ENCODE data around the gene SLIT3. TPM values are rescaled to one million over a fixed set of nuclear protein-coding genes. Genes with fewer than 3 reads are reported as not detected.

SLIT3 gene
- total RNA-seq, 3 donors from 2014 or later (not counting 1 experiment from before 2014, with no cell fraction given), result 0.34 to 0.80 TPM; not detected in 1

DNA sequence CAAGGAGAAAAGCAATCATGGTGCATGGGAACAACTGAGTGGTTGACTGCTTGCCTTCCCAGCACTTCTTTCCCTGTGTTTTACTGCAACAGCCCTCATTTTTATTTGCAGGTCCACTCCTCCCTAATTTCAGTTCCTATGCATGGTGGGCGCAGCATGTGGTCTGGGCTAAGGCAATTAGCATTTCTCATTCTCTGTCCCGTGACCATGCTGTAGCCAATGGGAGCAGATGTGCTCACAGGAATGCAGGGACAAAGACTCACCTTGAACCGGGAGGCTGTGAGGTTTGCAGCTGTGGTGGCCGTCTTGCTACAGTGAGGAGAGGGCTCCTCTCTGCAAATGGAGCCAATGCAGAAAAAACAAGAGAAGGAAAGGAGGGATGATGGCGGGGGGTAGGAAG is 315.5 kb downstream of the SLIT3 start:
- H3K9me3 Mint-ChIP-seq, result no peaks in the 10 kb centered on the region
- intact Hi-C loops (cut with micrococcal nuclease), result no loop called here
- Histone ChIP-seq H3K4me1 (ENCODE audit: control insufficient read depth, insufficient read depth, low read length) (no peaks in the 10 kb centered on the region), H3K27ac (ENCODE audit: low read length) (no peak overlapping the region), H3K36me3 (ENCODE audit: control insufficient read depth, insufficient read depth, low read length) (no peaks in the 10 kb centered on the region), H3K9me3 (ENCODE audit: control insufficient read depth, insufficient read depth, low read length) (no peaks in the 10 kb centered on the region), H3K27me3 (ENCODE audit: control insufficient read depth, insufficient read depth, low read length) (no peaks in the 10 kb centered on the region), H3K4me3 (ENCODE audit: low read length) (no peak overlapping the region)
- H3K4me1 Mint-ChIP-seq, result peaks cover 0 to 4% of the 10 kb centered on the region in 2 donors
- ATAC-seq (no peak), DNase-seq (no peak)
- H3K27me3 Mint-ChIP-seq (ENCODE audit: low read depth in 2 of 2), result peaks cover 6 to 19% of the 10 kb centered on the region in 2 donors
- no peaks in the 10 kb centered on the region for H3K36me3 Mint-ChIP-seq
- no peak overlapping the region for H3K4me3 Mint-ChIP-seq
- WGBS (ENCODE audit: insufficient coverage), result 87% methylated on average over 5 of the region's 5 CpGs
- TF ChIP-seq, protein P1, sequence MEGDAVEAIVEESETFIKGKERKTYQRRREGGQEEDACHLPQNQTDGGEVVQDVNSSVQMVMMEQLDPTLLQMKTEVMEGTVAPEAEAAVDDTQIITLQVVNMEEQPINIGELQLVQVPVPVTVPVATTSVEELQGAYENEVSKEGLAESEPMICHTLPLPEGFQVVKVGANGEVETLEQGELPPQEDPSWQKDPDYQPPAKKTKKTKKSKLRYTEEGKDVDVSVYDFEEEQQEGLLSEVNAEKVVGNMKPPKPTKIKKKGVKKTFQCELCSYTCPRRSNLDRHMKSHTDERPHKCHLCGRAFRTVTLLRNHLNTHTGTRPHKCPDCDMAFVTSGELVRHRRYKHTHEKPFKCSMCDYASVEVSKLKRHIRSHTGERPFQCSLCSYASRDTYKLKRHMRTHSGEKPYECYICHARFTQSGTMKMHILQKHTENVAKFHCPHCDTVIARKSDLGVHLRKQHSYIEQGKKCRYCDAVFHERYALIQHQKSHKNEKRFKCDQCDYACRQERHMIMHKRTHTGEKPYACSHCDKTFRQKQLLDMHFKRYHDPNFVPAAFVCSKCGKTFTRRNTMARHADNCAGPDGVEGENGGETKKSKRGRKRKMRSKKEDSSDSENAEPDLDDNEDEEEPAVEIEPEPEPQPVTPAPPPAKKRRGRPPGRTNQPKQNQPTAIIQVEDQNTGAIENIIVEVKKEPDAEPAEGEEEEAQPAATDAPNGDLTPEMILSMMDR (IDR thresholded peaks at IDR 0.05), result no peak
- H3K27ac Mint-ChIP-seq, result no peak overlapping the region

DNA sequence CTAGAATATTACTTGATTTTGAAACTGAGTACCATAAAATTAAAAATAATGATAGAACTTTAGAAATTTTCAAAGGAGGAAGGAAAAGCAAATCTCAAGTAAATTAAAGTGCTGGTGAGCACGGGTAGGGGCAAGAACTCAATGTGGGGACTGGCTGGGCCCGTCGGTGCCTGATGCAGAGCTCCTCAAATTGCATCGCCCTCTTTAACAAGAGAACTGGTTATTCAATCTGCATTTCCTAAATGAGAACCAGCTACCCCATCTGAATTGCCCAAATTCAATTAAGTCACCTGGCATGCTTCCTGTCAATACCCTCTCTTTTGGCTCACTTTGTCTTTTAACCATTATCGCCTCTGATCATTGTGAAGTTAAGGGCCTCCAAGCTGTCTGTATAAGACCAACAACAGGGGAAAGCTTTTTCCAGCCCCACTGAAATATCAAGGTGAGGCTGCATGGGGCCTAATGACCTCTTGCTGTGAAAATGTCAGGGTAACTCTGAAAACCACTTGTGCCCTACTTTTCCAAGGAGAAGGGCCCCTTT is 316.7 kb downstream of the SLIT3 start:
- no peaks in the 10 kb centered on the region for H3K27me3 ChIP-seq (ENCODE audit: control insufficient read depth, insufficient read depth, low read length)

DNA sequence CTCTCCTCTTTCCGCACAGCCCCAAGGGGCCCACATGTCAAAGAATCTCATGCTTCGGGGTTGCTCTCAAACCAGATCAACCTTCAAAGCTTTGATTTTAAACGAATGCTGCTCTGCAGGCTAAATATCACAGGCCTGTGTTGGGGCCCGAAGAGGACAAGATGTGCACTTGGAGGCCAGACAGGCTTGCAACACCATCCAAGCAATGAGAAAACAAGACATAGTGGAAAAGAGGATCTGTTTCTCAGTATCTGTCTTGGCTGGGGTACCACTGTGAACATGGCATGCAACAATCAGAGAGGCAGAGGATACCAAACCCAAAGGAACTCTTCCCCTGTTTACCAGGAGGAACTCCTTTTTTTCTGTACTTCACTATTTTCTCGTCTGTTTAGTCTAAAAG is 321.8 kb downstream of the SLIT3 start:
- TF ChIP-seq, protein P1 (IDR thresholded peaks at IDR 0.05), result no peak
- DNase-seq (no peak), ATAC-seq (no peak)
- WGBS (ENCODE audit: insufficient coverage), result 88% methylated on average over 4 of the region's 5 CpGs
- Mint-ChIP-seq H3K27ac (no peak overlapping the region), H3K27me3 (ENCODE audit: low read depth in 2 of 2) (peaks cover 9 to 19% of the 10 kb centered on the region in 2 donors), H3K4me1 (no peaks in the 10 kb centered on the region), H3K36me3 (no peaks in the 10 kb centered on the region), H3K9me3 (no peaks in the 10 kb centered on the region), H3K4me3 (no peak overlapping the region)
- H3K4me3 ChIP-seq (ENCODE audit: low read length), result no peak overlapping the region
- intact Hi-C loops (cut with micrococcal nuclease), result no loop called here
- H3K36me3 ChIP-seq (ENCODE audit: control insufficient read depth, insufficient read depth, low read length), result no peaks in the 10 kb centered on the region
- no peak overlapping the region for H3K27ac ChIP-seq (ENCODE audit: low read length)
- no peaks in the 10 kb centered on the region for H3K9me3 ChIP-seq (ENCODE audit: control insufficient read depth, insufficient read depth, low read length)
- peaks cover 3% of the 10 kb centered on the region for H3K27me3 ChIP-seq (ENCODE audit: control insufficient read depth, insufficient read depth, low read length)
- no peaks in the 10 kb centered on the region for H3K4me1 ChIP-seq (ENCODE audit: control insufficient read depth, insufficient read depth, low read length)

More for the DNA sequence above, 316.7 kb downstream of the SLIT3 start:
- H3K9me3 Mint-ChIP-seq, result no peaks in the 10 kb centered on the region
- TF ChIP-seq, protein P1 (IDR thresholded peaks at IDR 0.05), result no peak
- peaks cover 0 to 4% of the 10 kb centered on the region in 2 donors for H3K4me1 Mint-ChIP-seq
- Histone ChIP-seq H3K36me3 (ENCODE audit: control insufficient read depth, insufficient read depth, low read length) (no peaks in the 10 kb centered on the region), H3K9me3 (ENCODE audit: control insufficient read depth, insufficient read depth, low read length) (no peaks in the 10 kb centered on the region), H3K4me1 (ENCODE audit: control insufficient read depth, insufficient read depth, low read length) (no peaks in the 10 kb centered on the region), H3K27ac (ENCODE audit: low read length) (no peak overlapping the region), H3K4me3 (ENCODE audit: low read length) (no peak overlapping the region)
- intact Hi-C loops (cut with micrococcal nuclease), result no loop called here
- peaks cover 6 to 16% of the 10 kb centered on the region in 2 donors for H3K27me3 Mint-ChIP-seq (ENCODE audit: low read depth in 2 of 2)
- 81% methylated on average over 5 of the region's 5 CpGs for WGBS (ENCODE audit: insufficient coverage)
- no peak overlapping the region for H3K27ac Mint-ChIP-seq
- H3K36me3 Mint-ChIP-seq, result no peaks in the 10 kb centered on the region
- DNase-seq, result no peak
- H3K4me3 Mint-ChIP-seq, result no peak overlapping the region
- no peak for ATAC-seq

DNA sequence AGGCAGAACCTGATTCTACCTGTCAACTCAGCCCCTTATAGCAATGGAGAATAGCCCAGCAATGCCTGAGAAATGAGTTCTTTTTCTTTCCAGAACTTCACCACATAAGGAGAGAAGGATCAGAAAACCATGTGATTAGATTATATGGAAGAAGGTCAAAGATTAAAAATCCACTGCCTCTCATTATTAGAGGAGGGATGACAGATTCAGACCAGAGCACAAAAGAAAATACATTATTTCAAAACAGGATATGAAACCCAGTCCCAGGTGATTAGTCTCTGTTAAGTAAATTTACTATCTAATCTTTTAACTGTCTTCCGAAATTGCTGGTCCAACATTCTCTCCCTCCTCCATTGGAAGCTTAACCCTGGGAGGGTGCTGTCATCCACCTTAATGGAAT is 322.4 kb downstream of the SLIT3 start:
- Mint-ChIP-seq H3K4me1 (no peaks in the 10 kb centered on the region), H3K27ac (no peak overlapping the region), H3K9me3 (no peaks in the 10 kb centered on the region), H3K4me3 (no peak overlapping the region), H3K27me3 (ENCODE audit: low read depth in 2 of 2) (peaks cover 10 to 25% of the 10 kb centered on the region in 2 donors), H3K36me3 (no peaks in the 10 kb centered on the region)
- intact Hi-C loops (cut with micrococcal nuclease), result no loop called here
- TF ChIP-seq, protein P1 (IDR thresholded peaks at IDR 0.05), result no peak
- no peaks in the 10 kb centered on the region for H3K9me3 ChIP-seq (ENCODE audit: control insufficient read depth, insufficient read depth, low read length)
- WGBS (ENCODE audit: insufficient coverage), result no CpG with 5 or more reads among the region's 1 CpG
- no peak overlapping the region for H3K27ac ChIP-seq (ENCODE audit: low read length)
- peaks cover 3% of the 10 kb centered on the region for H3K27me3 ChIP-seq (ENCODE audit: control insufficient read depth, insufficient read depth, low read length)
- ATAC-seq (no peak), DNase-seq (no peak)
- no peaks in the 10 kb centered on the region for H3K4me1 ChIP-seq (ENCODE audit: control insufficient read depth, insufficient read depth, low read length)
- no peak overlapping the region for H3K4me3 ChIP-seq (ENCODE audit: low read length)
- no peaks in the 10 kb centered on the region for H3K36me3 ChIP-seq (ENCODE audit: control insufficient read depth, insufficient read depth, low read length)

Data from natural killer cell (primary cell).